GM12801 (cell line): ENCODE data around the gene ACSM2B.

Source experiments
- CTCF ChIP-seq: IDR thresholded peaks from one replicate; pipeline ENCODE4 v1.5.1; 2011; ENCODE audit warnings: control low read depth; ENCODE audit not compliant: insufficient read length; ENCODE audit errors: extremely low read depth

Gene ACSM2B

GRCh38 chr16:20610892-20611349 lies 34.8 kb upstream of the ACSM2B start:
- no peak for TF ChIP-seq CTCF

GRCh38 chr16:20610211-20610891 lies 34.2 kb upstream of the ACSM2B start:
- no peak for TF ChIP-seq CTCF

GRCh38 chr16:20598832-20599469 lies 22.8 kb upstream of the ACSM2B start:
- no peak for TF ChIP-seq CTCF

- no peak for TF ChIP-seq CTCF
Measured at GRCh38 chr16:20568404-20568803, 7.8 kb downstream of the ACSM2B start.

GRCh38 chr16:20566864-20567263 lies 9.3 kb downstream of the ACSM2B start:
- TF ChIP-seq CTCF: no peak

GRCh38 chr16:20538687-20539086 lies 37.5 kb downstream of the ACSM2B start:
- no peak for TF ChIP-seq CTCF

- TF ChIP-seq CTCF: no peak
Measured at GRCh38 chr16:20538181-20538580, 38.0 kb downstream of the ACSM2B start.
